Adrenal gland (tissue), 12 donors: Measurements from ENCODE around the gene TBC1D22A. TPM values are rescaled to one million over a fixed set of nuclear protein-coding genes. Genes with fewer than 3 reads are reported as not detected.

Source experiments
- DNase-seq, 7 donors: peaks; one replicate each; pipeline ENCODE4 v3.0.0-alpha.2; 2019 to 2020
- H3K27ac ChIP-seq, 5 donors: fragments of 200-600 bp; sonication (generic) in 4 of 5; 1 replicate in 3 of 5; 2 replicates in 2 of 5; pipeline versions ENCODE4 v1.5.1 to v1.8.0; 2016 to 2020; ENCODE audit warnings: mild to moderate bottlenecking in 1 of 5
- H3K27me3 ChIP-seq: fragments of 200-600 bp; 2 replicates; pipeline ENCODE4 v1.8.0; 2021
- H3K36me3 ChIP-seq, 2 donors: fragments of 200-600 bp; replicated peaks in 1 of 2; 1 replicate in 1 of 2; 2 replicates in 1 of 2; pipeline versions ENCODE4 v1.5.1 to v1.8.0; 2018 to 2022
- H3K4me1 ChIP-seq, 2 donors: fragments of 200-600 bp; replicated peaks in 1 of 2; 1 replicate in 1 of 2; 2 replicates in 1 of 2; pipeline versions ENCODE4 v1.5.1 to v1.8.0; 2018 to 2021
- H3K4me3 ChIP-seq, 4 donors: fragments of 200-600 bp; sonication (generic) in 3 of 4; one replicate each; pipeline ENCODE4 v1.5.1; 2016 to 2018
- H3K9me3 ChIP-seq, 3 donors: fragments of 200-600 bp; sonication (generic) in 1 of 3; replicated peaks in 1 of 3; 1 replicate in 2 of 3; 2 replicates in 1 of 3; pipeline versions ENCODE4 v1.5.1 to v1.8.0; 2016 to 2021
- CTCF ChIP-seq, 6 experiments: fragments of 450-650 bp in 4 of 6; fragments of 200-600 bp in 2 of 6; sonication (generic) in 1 of 6; IDR thresholded peaks; 1 replicate in 5 of 6; 2 replicates in 1 of 6; pipeline versions ENCODE4 v1.5.1 to v1.8.0; 2016 to 2021; ENCODE audit warnings: antibody characterized with exemption in 6 of 6, mild to moderate bottlenecking in 2 of 6, moderate library complexity in 1 of 6
- POLR2A ChIP-seq, 2 donors: fragments of 450-650 bp; IDR thresholded peaks; one replicate each; pipeline ENCODE4 v1.6.1; 2017; ENCODE audit warnings: antibody characterized with exemption in 2 of 2, mild to moderate bottlenecking in 2 of 2, moderate library complexity in 1 of 2
- WGBS, 4 donors: extraction: QIAGEN DNeasy Blood & Tissue Kit in 2 of 4; methylation state at CpG; one replicate each; pipeline versions ENCODE4 v1.1.5 to v1.1.7; 2013 to 2017; 5-methylcytosine and 5-hydroxymethylcytosine counted together
- intact Hi-C, 2 donors: fragments of 100-400 bp; cut with DNase I; formaldehyde crosslinking; loops; one replicate each; pipeline versions ENCODE4 v1.14.1 to v1.15.0; 2022 to 2023
- polyA plus RNA-seq, 3 donors: library from polyadenylated mRNA; stranded (reverse); fragments of 200-250 nt in 2 of 3; fragments of 350-450 nt in 1 of 3; fragmentation: Illumina TruSeq in 1 of 3; extraction: RNeasy Lipid Tissue Mini Kit (QIAGEN cat#74804) in 1 of 3; gene quantifications; one replicate each; pipeline ENCODE4 v1.2.3, GENCODE V29; 2013 to 2014
- total RNA-seq, 9 donors: library from RNA; depleted of rRNA in 4 of 9; stranded (reverse); fragments of >200 nt in 4 of 9; fragments of 120-200 nt in 1 of 9; fragmentation: NEBNext Ultra II Directional in 1 of 9; extraction: Animal tissue kit (Norgen Biotek cat#: 25700) in 1 of 9; gene quantifications; one replicate each; pipeline versions ENCODE4 v1.1.0 to v1.2.4, GENCODE V29; 2013 to 2023
- donor health status: healthy with polysubstance abuse.
- donor health status: Bipolar disorder and iron deficiency.
- donor health status: DM: yes; HTN: yes; CAD: no.
- donor health status: DM: no; HTN: no; CAD: no.
- donor health status: DM: no; HTN: no; CAD: no.
- donor health status: DM: yes; HTN: yes; CAD: no.

TBC1D22A gene
- total and polyA plus RNA-seq, 12 donors: 11.5 to 44.2 (median 28.1) TPM

DNA sequence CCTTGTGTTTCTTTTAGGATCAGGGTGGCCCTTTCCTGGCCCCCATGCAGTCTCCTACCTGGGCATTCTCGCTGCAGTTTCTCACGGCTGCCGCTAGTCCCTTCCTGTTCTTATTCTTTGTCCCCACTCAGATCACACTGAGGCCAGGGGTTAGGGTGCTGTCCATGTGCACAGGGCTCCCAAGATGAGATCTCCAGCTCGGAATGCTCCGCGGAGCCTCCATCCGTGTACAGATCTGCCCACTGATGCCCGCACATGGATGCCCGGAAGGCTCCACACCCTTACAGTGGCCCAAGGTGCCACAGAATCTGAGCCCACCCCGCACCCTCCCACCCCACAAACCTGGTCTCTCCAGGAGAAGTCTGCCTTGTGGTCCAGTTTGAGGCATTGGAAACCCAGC lies 457.3 kb downstream of the TBC1D22A start:
- Histone ChIP-seq H3K36me3 (no peaks in the 10 kb centered on the region), H3K4me1 (no peaks in the 10 kb centered on the region), H3K27ac (no peak overlapping the region), H3K9me3 (no peaks in the 10 kb centered on the region), H3K4me3 (no peak overlapping the region), H3K27me3 (no peaks in the 10 kb centered on the region)
- intact Hi-C loops: loop anchor here in 1 of 2 donors (10.0 kb wide), 1 partner anchor 1275 kb away; no protein-coding TSS in a partner anchor
- WGBS, 4 donors: 87 to 95% (median 91%) methylated on average over 6 to 10 of the region's 10 CpGs
- TF ChIP-seq CTCF (IDR thresholded peaks at IDR 0.05) (no peak), POLR2A (IDR thresholded peaks at IDR 0.05) (no peak)
- DNase-seq: no peak

GRCh38 chr22:47220752-47221151 lies 458.3 kb downstream of the TBC1D22A start:
- no peaks in the 10 kb centered on the region for H3K27me3 ChIP-seq
- no peaks in the 10 kb centered on the region for H3K9me3 ChIP-seq
- intact Hi-C loops: no loop called here
- WGBS, 4 donors: 68 to 86% (median 76%) methylated on average over 5 of the region's 5 CpGs
- no peaks in the 10 kb centered on the region for H3K4me1 ChIP-seq
- H3K4me3 ChIP-seq: no peak overlapping the region
- DNase-seq: no peak
- no peaks in the 10 kb centered on the region for H3K36me3 ChIP-seq
- no peak overlapping the region for H3K27ac ChIP-seq
- TF ChIP-seq POLR2A (IDR thresholded peaks at IDR 0.05): no peak
- no peak for TF ChIP-seq CTCF (IDR thresholded peaks at IDR 0.05)

DNA sequence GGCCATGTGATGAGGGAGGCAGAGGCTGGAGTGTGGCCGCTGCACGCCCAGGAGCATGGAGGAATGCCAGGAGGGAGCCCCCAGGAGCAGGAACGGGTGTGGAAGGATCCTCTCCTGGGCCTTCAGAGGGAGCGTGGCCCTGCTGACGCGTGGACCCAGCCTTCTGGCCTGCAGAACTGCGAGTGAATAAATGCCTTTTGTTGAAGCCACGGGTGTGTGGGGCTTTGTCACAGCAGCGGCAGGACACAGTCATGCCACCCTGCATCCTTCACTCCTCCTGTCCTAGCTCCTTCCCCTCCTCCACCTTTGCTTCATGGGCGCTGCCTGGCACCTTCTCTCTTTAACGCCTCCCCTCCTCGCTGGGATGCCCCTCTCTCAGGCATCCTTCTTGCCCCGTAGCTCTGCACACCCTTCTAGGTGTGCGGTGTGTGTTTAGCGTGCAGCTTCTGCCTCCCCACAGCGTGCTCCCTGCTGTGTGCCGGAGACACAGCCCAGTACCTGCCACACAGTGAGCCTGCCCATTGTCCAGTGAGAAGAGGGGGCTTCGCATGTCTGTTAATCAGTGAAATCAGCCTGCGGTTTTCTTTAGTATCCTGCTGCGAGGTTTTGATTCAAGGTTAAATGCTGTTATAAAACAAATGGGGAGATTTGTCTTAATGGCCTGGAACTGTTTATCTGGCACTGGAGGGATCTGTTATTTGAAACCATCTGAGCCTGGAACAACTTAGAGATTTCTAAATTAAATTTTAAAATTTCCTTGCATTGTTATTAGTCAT lies 459.6 kb downstream of the TBC1D22A start:
- intact Hi-C loops: no loop called here
- peak in 1 of 7 donors; percentile 42 for DNase-seq
- TF ChIP-seq POLR2A (IDR thresholded peaks at IDR 0.05) (no peak), CTCF (IDR thresholded peaks at IDR 0.05) (no peak)
- Histone ChIP-seq H3K27ac (no peak overlapping the region), H3K36me3 (no peaks in the 10 kb centered on the region), H3K27me3 (no peaks in the 10 kb centered on the region), H3K4me3 (no peak overlapping the region), H3K9me3 (no peaks in the 10 kb centered on the region), H3K4me1 (no peaks in the 10 kb centered on the region)
- WGBS, 4 donors: 61 to 69% (median 67%) methylated on average over 13 to 20 of the region's 20 CpGs

Other genes starting within 250 kb of the TBC1D22A start
- 1 to 10 TPM in 8 of 9 donors, under 1 TPM in 1; 0.11 to 4.3 (median 2.3) TPM for gene CELSR1, start 225.0 kb upstream of the TBC1D22A start, total RNA-seq
- gene CELSR1, start 225.0 kb upstream of the TBC1D22A start, polyA plus RNA-seq: 1 to 10 TPM in 2 of 3 donors, under 1 TPM in 1; 0.71 to 3.1 (median 1.6) TPM
- 100 to 1,000 TPM in 3 of 9 donors, 10 to 100 TPM in 6; 15.0 to 241 (median 80.5) TPM for gene GRAMD4, start 142.3 kb upstream of the TBC1D22A start, total RNA-seq
- 10 to 100 TPM; 18.4 to 93.7 (median 39.0) TPM for gene GRAMD4, start 142.3 kb upstream of the TBC1D22A start, polyA plus RNA-seq
- 10 to 100 TPM; 28.8 to 92.1 (median 45.6) TPM for gene CERK, start 24.4 kb upstream of the TBC1D22A start, total RNA-seq
- 10 to 100 TPM; 18.6 to 24.3 (median 19.5) TPM for gene CERK, start 24.4 kb upstream of the TBC1D22A start, polyA plus RNA-seq